Keratinocyte (primary cell): ENCODE data around the gene RAB11A. TPM values are rescaled to one million over a fixed set of nuclear protein-coding genes. Genes with fewer than 3 reads are reported as not detected.

Experiments
- DNase-seq: peaks from one replicate; pipeline ENCODE4 v3.0.0-alpha.2; 2011; ENCODE audit warnings: low read depth, missing footprints, low spot score
- FAIRE-seq: peaks from 2 replicates; lab custom pipeline; 2011; peaks lifted over from hg19 to GRCh38; lab: Jason Lieb, UNC
- H2AFZ ChIP-seq: 2 replicates; pipeline ENCODE4 v1.6.0; 2012; ENCODE audit warnings: low read length, control low read depth, inconsistent platforms; ENCODE audit not compliant: control insufficient read depth
- H3K27ac ChIP-seq: 2 replicates; pipeline ENCODE4 v1.5.1; 2011; ENCODE audit warnings: low read length; ENCODE audit not compliant: control insufficient read depth, insufficient read depth
- H3K27me3 ChIP-seq: 3 replicates; pipeline ENCODE4 v1.6.0; 2011; ENCODE audit warnings: low read length; ENCODE audit not compliant: control insufficient read depth, insufficient read depth; ENCODE audit errors: extremely low read depth
- H3K36me3 ChIP-seq, 2 experiments: 2 replicates in 1 of 2; 3 replicates in 1 of 2; pipeline ENCODE4 v1.5.1; 2011; ENCODE audit warnings: low read length in 2 of 2, mild to moderate bottlenecking in 1 of 2; ENCODE audit not compliant: control insufficient read depth in 2 of 2, insufficient read depth in 2 of 2; ENCODE audit errors: extremely low read depth in 1 of 2
- H3K4me1 ChIP-seq: 3 replicates; pipeline ENCODE4 v1.5.1; 2011; ENCODE audit warnings: low read length; ENCODE audit not compliant: control insufficient read depth, insufficient read depth; ENCODE audit errors: extremely low read depth
- H3K4me2 ChIP-seq: 3 replicates; pipeline ENCODE4 v1.6.0; 2011; ENCODE audit warnings: low read depth, low read length; ENCODE audit not compliant: control insufficient read depth, insufficient read depth; ENCODE audit errors: extremely low read depth
- H3K4me3 ChIP-seq, 3 experiments: fragments of 200-600 bp in 1 of 3; sonication (generic) in 1 of 3; 2 replicates in 2 of 3; 3 replicates in 1 of 3; pipeline ENCODE4 v1.5.1; 2011 to 2016; ENCODE audit warnings: low read length in 3 of 3, mild to moderate bottlenecking in 3 of 3, control low read depth in 2 of 3, inconsistent platforms in 1 of 3, low read depth in 1 of 3, mixed read lengths in 1 of 3, mixed run types in 1 of 3, moderate library complexity in 1 of 3; ENCODE audit not compliant: control insufficient read depth in 2 of 3, insufficient read depth in 2 of 3; ENCODE audit errors: extremely low read depth in 1 of 3
- H3K79me2 ChIP-seq: 2 replicates; pipeline ENCODE4 v1.6.0; 2012; ENCODE audit warnings: low read length; ENCODE audit not compliant: control insufficient read depth, insufficient read depth
- H3K9ac ChIP-seq: 3 replicates; pipeline ENCODE4 v1.6.0; 2011; ENCODE audit warnings: low read length; ENCODE audit not compliant: control insufficient read depth, insufficient read depth; ENCODE audit errors: extremely low read depth
- H3K9me1 ChIP-seq: 3 replicates; pipeline ENCODE4 v1.6.0; 2011; ENCODE audit warnings: low read length; ENCODE audit not compliant: control insufficient read depth, insufficient read depth; ENCODE audit errors: extremely low read depth
- H3K9me3 ChIP-seq: 2 replicates; pipeline ENCODE4 v1.5.1; 2012; ENCODE audit warnings: low read depth, low read length; ENCODE audit not compliant: control insufficient read depth
- H4K20me1 ChIP-seq: 3 replicates; pipeline ENCODE4 v1.6.0; 2011; ENCODE audit warnings: low read length; ENCODE audit not compliant: control insufficient read depth, insufficient read depth; ENCODE audit errors: extremely low read depth
- CTCF ChIP-seq, 3 experiments: IDR thresholded peaks in 1 of 3; conservative IDR thresholded peaks in 1 of 3; optimal IDR thresholded peaks in 1 of 3; 2 replicates in 2 of 3; 3 replicates in 1 of 3; pipeline versions ENCODE3 to v1.5.1; 2011; ENCODE audit warnings: low read length in 3 of 3, mild to moderate bottlenecking in 3 of 3, moderate library complexity in 2 of 3, control low read depth in 1 of 3, inconsistent platforms in 1 of 3; ENCODE audit not compliant: insufficient read depth in 2 of 3; ENCODE audit errors: extremely low read depth in 1 of 3
- EZH2 ChIP-seq: IDR thresholded peaks from one replicate; pipeline ENCODE4 v1.6.1; 2012; ENCODE audit warnings: inconsistent platforms, mild to moderate bottlenecking, low read length, moderate library complexity
- dilution Hi-C: fragments of 300-500 bp; cut with MboI; formaldehyde crosslinking; loops from one replicate; pipeline ENCODE4 v1.7.0; 2020; ENCODE audit warnings: low sequenced_read_pairs; ENCODE audit not compliant: extremely low pct_ligation_motif_present
- polyA plus RNA-seq, 5 experiments: library from polyadenylated mRNA; depleted of rRNA in 3 of 5; stranded (reverse) in 3 of 5; stranded (forward) in 1 of 5; unstranded in 1 of 5; fragments of >200 nt; gene quantifications; 1 replicate in 1 of 5; 2 replicates in 3 of 5; 3 replicates in 1 of 5; pipeline versions ENCODE4 v1.2.1 to v1.2.3, GENCODE V29; 2011 to 2012; ENCODE audit warnings: missing spikeins in 2 of 5, low read depth in 1 of 5, low replicate concordance in 1 of 5

Gene RAB11A
- polyA plus RNA-seq, 1 donor (not counting 4 experiments of a cell fraction or from before 2014, with no cell fraction given), result 537 TPM

- Histone ChIP-seq H3K4me1 (peaks cover 30% of the 10 kb centered on the region), H3K27ac (no peak overlapping the region), H3K4me3 (no peak overlapping the region), H3K79me2 (peaks cover 5% of the 10 kb centered on the region), H3K9ac (no peak overlapping the region), H3K27me3 (no peaks in the 10 kb centered on the region), H4K20me1 (no peaks in the 10 kb centered on the region), H3K9me3 (no peaks in the 10 kb centered on the region), H3K4me2 (no peak overlapping the region), H2AFZ (no peak overlapping the region), H3K9me1 (peaks cover 5% of the 10 kb centered on the region), H3K36me3 (peaks cover 27 to 43% of the 10 kb centered on the region in 2 experiments)
- DNase-seq (no peak), FAIRE-seq (no peak)
- dilution Hi-C loops, result no loop called here
- TF ChIP-seq EZH2 (no peak), CTCF (optimal IDR thresholded peaks at IDR 0.05 in 1 of 3, IDR thresholded peaks at IDR 0.05 in 1 of 3, conservative IDR thresholded peaks at IDR 0.05 in 1 of 3; ENCODE audit: extremely low read depth in 1 of 3, insufficient read depth in 2 of 3, low read length in 3 of 3) (no peak)
Observed at GRCh38 chr15:65904301-65904700, 35.0 kb downstream of the RAB11A start.

- H3K36me3 ChIP-seq, result peaks cover 30 to 49% of the 10 kb centered on the region in 2 experiments
- H3K9me3 ChIP-seq, result no peaks in the 10 kb centered on the region
- H3K4me1 ChIP-seq, result peaks cover 30% of the 10 kb centered on the region
- no peaks in the 10 kb centered on the region for H3K27me3 ChIP-seq
- H2AFZ ChIP-seq, result no peak overlapping the region
- H3K9ac ChIP-seq, result no peak overlapping the region
- DNase-seq (no peak), FAIRE-seq (no peak)
- no peak overlapping the region for H3K4me2 ChIP-seq
- H4K20me1 ChIP-seq, result peaks cover 3% of the 10 kb centered on the region
- H3K4me3 ChIP-seq, result no peak overlapping the region
- peaks cover 8% of the 10 kb centered on the region for H3K9me1 ChIP-seq
- peaks cover 5% of the 10 kb centered on the region for H3K79me2 ChIP-seq
- TF ChIP-seq EZH2 (no peak), CTCF (optimal IDR thresholded peaks at IDR 0.05 in 1 of 3, IDR thresholded peaks at IDR 0.05 in 1 of 3, conservative IDR thresholded peaks at IDR 0.05 in 1 of 3; ENCODE audit: extremely low read depth in 1 of 3, insufficient read depth in 2 of 3, low read length in 3 of 3) (no peak)
- no peak overlapping the region for H3K27ac ChIP-seq
- dilution Hi-C loops, result no loop called here
Observed at GRCh38 chr15:65906396-65906795, 37.1 kb downstream of the RAB11A start.
